GM12878 (cell line): Measurements from ENCODE around the gene SHANK3. TPM values are rescaled to one million over a fixed set of nuclear protein-coding genes. Genes with fewer than 3 reads are reported as not detected.

Experiments
- ATAC-seq: fragments of 200-7000 bp; cut with Tn5 transposase; 3 replicates; pipeline ENCODE4 v1.9.1; 2020; ENCODE audit warnings: mild to moderate bottlenecking, moderate library complexity
- BruUV-seq: library from RNA; stranded (reverse); fragments of 400-500 nt; replicated peaks from 2 replicates; lab custom pipeline; 2021; lab: Mats Ljungman, UMichigan
- CTCF ChIA-PET: fragments of 300-600 bp; sonication (Branson Sonifier 250); formaldehyde crosslinking; extraction: SDS; loops from one replicate; lab custom pipeline; 2021; ENCODE audit warnings: inconsistent platforms; lab: Yijun Ruan, JAX
- POLR2A ChIA-PET: fragments of 350-600 bp; formaldehyde crosslinking; extraction: SDS; loops from one replicate; lab custom pipeline; 2021; ENCODE audit warnings: inconsistent platforms; lab: Charles Lee
- RAD21 ChIA-PET: fragments of 300-600 bp; sonication (Branson Sonifier 250); formaldehyde crosslinking; loops from one replicate; lab custom pipeline; 2023; ENCODE audit warnings: antibody characterized with exemption; ENCODE audit not compliant: unreplicated experiment; lab: Charles Lee
- SMC1A ChIA-PET: fragments of 300-600 bp; sonication (Branson Sonifier 250); formaldehyde crosslinking; loops from one replicate; lab custom pipeline; 2023; ENCODE audit not compliant: unreplicated experiment, uncharacterized antibody; lab: Charles Lee
- DNase-seq: peaks from one replicate; pipeline ENCODE4 v3.0.0-alpha.2; 2011; ENCODE audit warnings: low read depth, low spot score
- FAIRE-seq: peaks from 3 replicates; lab custom pipeline; 2011; peaks lifted over from hg19 to GRCh38; lab: Jason Lieb, UNC
- H2AFZ ChIP-seq: 2 replicates; pipeline ENCODE4 v1.6.0; 2011; ENCODE audit warnings: low read depth, low read length, control low read depth; ENCODE audit not compliant: control insufficient read depth
- H3K27ac ChIP-seq: 2 replicates; pipeline ENCODE4 v1.5.1; 2011; ENCODE audit warnings: control low read depth; ENCODE audit not compliant: control insufficient read depth, insufficient read depth
- H3K27me3 ChIP-seq, 2 experiments: replicated peaks in 1 of 2; 2 replicates each; pipeline versions ENCODE4 v1.6.0 to v1.6.1; 2011; ENCODE audit warnings: low read length in 1 of 2; ENCODE audit not compliant: control insufficient read depth in 2 of 2, insufficient read depth in 2 of 2
- H3K36me3 ChIP-seq, 2 experiments: 2 replicates each; pipeline ENCODE4 v1.5.1; 2011; ENCODE audit warnings: low read length in 1 of 2; ENCODE audit not compliant: control insufficient read depth in 2 of 2, insufficient read depth in 2 of 2
- H3K4me1 ChIP-seq: 2 replicates; pipeline ENCODE4 v1.6.1; 2011; ENCODE audit warnings: mild to moderate bottlenecking, low read length, moderate library complexity, mixed read lengths; ENCODE audit not compliant: control insufficient read depth, insufficient read depth
- H3K4me2 ChIP-seq: 2 replicates; pipeline ENCODE4 v1.6.0; 2011; ENCODE audit warnings: control low read depth; ENCODE audit not compliant: control insufficient read depth, insufficient read depth
- H3K4me3 ChIP-seq: fragments of 200-600 bp; sonication (generic); 2 replicates; pipeline ENCODE4 v1.5.1; 2016
- H3K79me2 ChIP-seq: 2 replicates; pipeline ENCODE4 v1.6.0; 2011; ENCODE audit warnings: low read length; ENCODE audit not compliant: control insufficient read depth, insufficient read depth
- H3K9ac ChIP-seq: 2 replicates; pipeline ENCODE4 v1.8.0; 2011; ENCODE audit warnings: low read length, control low read depth, mixed read lengths; ENCODE audit not compliant: control insufficient read depth, insufficient read depth
- H3K9me3 ChIP-seq: replicated peaks from 3 replicates; pipeline ENCODE4 v1.5.1; 2011; ENCODE audit warnings: mild to moderate bottlenecking, low read length; ENCODE audit not compliant: control insufficient read depth, insufficient read depth
- H4K20me1 ChIP-seq: 2 replicates; pipeline ENCODE4 v1.6.0; 2011; ENCODE audit not compliant: control insufficient read depth, insufficient read depth
- CBX3 ChIP-seq: fragments of 200-600 bp; sonication (generic); IDR thresholded peaks from 2 replicates; pipeline ENCODE4 v1.6.1; 2016; ENCODE audit warnings: low read depth, borderline replicate concordance
- CHD4 ChIP-seq: fragments of 200-600 bp; sonication (generic); IDR thresholded peaks from 2 replicates; pipeline ENCODE4 v1.6.1; 2016; ENCODE audit warnings: mild to moderate bottlenecking
- CREM ChIP-seq: IDR thresholded peaks from 2 replicates; pipeline ENCODE4 v1.6.1; 2014; ENCODE audit warnings: antibody characterized with exemption, low read depth
- FOXK2 ChIP-seq: fragments of 450-650 bp; IDR thresholded peaks from 2 replicates; pipeline ENCODE4 v1.6.1; 2017; ENCODE audit warnings: mild to moderate bottlenecking, moderate library complexity
- KLF5 ChIP-seq: fragments of 450-650 bp; IDR thresholded peaks from 2 replicates; pipeline ENCODE4 v1.6.1; 2014; ENCODE audit warnings: mild to moderate bottlenecking; ENCODE audit not compliant: partially characterized antibody
- MAX ChIP-seq: IDR thresholded peaks from 2 replicates; pipeline ENCODE4 v1.6.1; 2012; ENCODE audit warnings: low read depth, low read length, improper control_type of control experiment
- MYC ChIP-seq: IDR thresholded peaks from 2 replicates; pipeline ENCODE4 v1.6.1; 2011; ENCODE audit warnings: mild to moderate bottlenecking, low read length, moderate library complexity, inconsistent platforms; ENCODE audit not compliant: insufficient read depth, insufficient replicate concordance, insufficient read length, severe bottlenecking
- NFXL1 ChIP-seq: fragments of 450-650 bp; IDR thresholded peaks from 2 replicates; pipeline ENCODE4 v1.6.1; 2017; ENCODE audit warnings: antibody characterized with exemption, mild to moderate bottlenecking, borderline replicate concordance
- PAX5 ChIP-seq: IDR thresholded peaks from 2 replicates; pipeline ENCODE4 v1.6.1; 2011; ENCODE audit warnings: low read depth, low read length, borderline replicate concordance
- PML ChIP-seq: IDR thresholded peaks from 2 replicates; pipeline ENCODE4 v1.6.1; 2012; ENCODE audit warnings: low read length, inconsistent platforms
- POLR2AphosphoS2 ChIP-seq: IDR thresholded peaks from 2 replicates; pipeline ENCODE4 v1.6.1; 2011; ENCODE audit warnings: low read depth, mild to moderate bottlenecking, low read length, improper control_type of control experiment, moderate library complexity
- SIX5 ChIP-seq: IDR thresholded peaks from 2 replicates; pipeline ENCODE4 v1.6.1; 2011; ENCODE audit warnings: mild to moderate bottlenecking, low read depth, low read length, moderate library complexity; ENCODE audit not compliant: severe bottlenecking
- SMC3 ChIP-seq: IDR thresholded peaks from 2 replicates; pipeline ENCODE4 v1.6.1; 2011; ENCODE audit warnings: low read length, improper control_type of control experiment, borderline replicate concordance
- SUPT20H ChIP-seq: IDR thresholded peaks from 2 replicates; pipeline ENCODE4 v1.6.1; 2011; ENCODE audit warnings: low read depth, mild to moderate bottlenecking, low read length, moderate library complexity, borderline replicate concordance; ENCODE audit not compliant: control insufficient read depth
- TBL1XR1 ChIP-seq: IDR thresholded peaks from 2 replicates; pipeline ENCODE4 v1.6.1; 2012; ENCODE audit warnings: low read depth, low read length, improper control_type of control experiment
- YBX1 ChIP-seq: fragments of 450-650 bp; IDR thresholded peaks from 2 replicates; pipeline ENCODE4 v1.6.1; 2016; ENCODE audit warnings: antibody characterized with exemption
- WGBS: methylation state at CpG from one replicate; pipeline ENCODE4 v1.1.6; 2016; ENCODE audit warnings: low lambda C conversion rate; ENCODE audit not compliant: insufficient replicate concordance, insufficient coverage; ENCODE audit errors: missing lambda C conversion rate; 5-methylcytosine and 5-hydroxymethylcytosine counted together
- in situ Hi-C: fragments of 300-500 bp; cut with MboI; formaldehyde crosslinking; loops from 9 replicates; pipeline ENCODE4 v1.14.3; 2018; ENCODE audit warnings: mixed read lengths
- intact Hi-C: fragments of 100-400 bp; cut with micrococcal nuclease; formaldehyde crosslinking; loops from one replicate; pipeline ENCODE4 v1.14.2; 2022; ENCODE audit not compliant: unreplicated experiment
- polyA plus RNA-seq, 11 experiments: library from polyadenylated mRNA; depleted of rRNA in 4 of 11; unstranded in 6 of 11; stranded (reverse) in 5 of 11; fragments of >200 nt; fragmentation: Nextera tagmentation in 4 of 11; fragmentation: Illumina TruSeq in 1 of 11; extraction: Ambion mirVana in 4 of 11; extraction: Trizol in 1 of 11; gene quantifications; 1 replicate in 1 of 11; 2 replicates in 10 of 11; pipeline versions ENCODE4 v1.2.1 to v1.2.3, GENCODE V29; 2011 to 2016; ENCODE audit warnings: inconsistent platforms in 2 of 11, missing spikeins in 2 of 11, low read depth in 1 of 11
- total RNA-seq, 4 experiments: library from RNA; depleted of rRNA in 3 of 4; stranded (reverse); fragments of >200 nt in 3 of 4; fragmentation: Illumina TruSeq in 1 of 4; extraction: Trizol in 1 of 4; gene quantifications; 2 replicates each; pipeline versions ENCODE4 v1.2.1 to v1.2.3, GENCODE V29; 2013 to 2021
- TF ChIP-seq, protein P1 (sequence below): IDR thresholded peaks from 2 replicates; pipeline ENCODE4 v1.6.1; 2011; ENCODE audit warnings: mild to moderate bottlenecking, low read depth, low read length, moderate library complexity; ENCODE audit not compliant: insufficient replicate concordance

The SHANK3 gene
- total and polyA plus RNA-seq, 10 of the 15 experiments (the other 5 are each of a cell fraction or from before 2014, with no cell fraction given), result under 0.01 to 0.10 (median 0.05) TPM; not detected in 6

DNA sequence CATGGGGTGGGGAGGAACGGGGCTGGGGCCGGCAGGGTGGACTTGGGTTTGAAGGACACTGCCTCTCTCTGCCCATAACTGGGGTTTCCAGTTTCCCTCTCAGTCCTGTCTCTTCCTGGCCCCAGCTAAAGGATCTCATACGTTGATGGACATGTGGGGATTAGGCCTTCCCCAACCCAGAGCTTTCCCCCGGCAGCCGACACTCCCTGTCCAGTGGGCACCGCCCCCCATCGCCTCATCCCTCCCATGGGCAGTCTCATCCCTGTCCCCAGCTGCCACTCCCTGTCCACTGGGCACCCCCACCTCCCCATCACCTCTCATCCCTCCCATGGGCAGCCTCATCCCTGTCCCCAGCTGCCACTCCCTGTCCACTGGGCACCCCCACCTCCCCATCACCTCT, 43.2 kb downstream of the SHANK3 start:
- Histone ChIP-seq H3K4me3 (no peak overlapping the region), H4K20me1 (no peaks in the 10 kb centered on the region), H3K27ac (no peak overlapping the region), H3K27me3 (peaks cover 0 to 7% of the 10 kb centered on the region in 2 experiments; a peak in 2 of 4 replicates), H3K4me1 (no peaks in the 10 kb centered on the region), H2AFZ (no peak overlapping the region), H3K79me2 (no peaks in the 10 kb centered on the region), H3K36me3 (no peaks in the 10 kb centered on the region), H3K4me2 (no peak overlapping the region), H3K9ac (no peak overlapping the region), H3K9me3 (no peaks in the 10 kb centered on the region)
- intact Hi-C loops (no loop called here), in situ Hi-C loops (no loop called here)
- ChIA-PET CTCF (no interaction called here), SMC1A (no interaction called here), POLR2A (no interaction called here), RAD21 (no interaction called here)
- no TSS peak for BruUV-seq
- WGBS, result 32% methylated on average over 6 of the region's 7 CpGs
- FAIRE-seq (no peak), ATAC-seq (no peak), DNase-seq (no peak)
- TF ChIP-seq TBL1XR1, result no peak
- TF ChIP-seq NFXL1, result no peak
- no peak for TF ChIP-seq FOXK2
- TF ChIP-seq SMC3, result no peak
- no peak for TF ChIP-seq PAX5
- no peak for TF ChIP-seq CREM
- no peak for TF ChIP-seq YBX1
- TF ChIP-seq KLF5, result no peak
- no peak for TF ChIP-seq CBX3
- TF ChIP-seq MYC, result no peak
- no peak for TF ChIP-seq SIX5
- no peak for TF ChIP-seq POLR2AphosphoS2
- TF ChIP-seq PML, result no peak
- no peak for TF ChIP-seq MAX
- TF ChIP-seq SUPT20H, result no peak
- TF ChIP-seq, protein P1, sequence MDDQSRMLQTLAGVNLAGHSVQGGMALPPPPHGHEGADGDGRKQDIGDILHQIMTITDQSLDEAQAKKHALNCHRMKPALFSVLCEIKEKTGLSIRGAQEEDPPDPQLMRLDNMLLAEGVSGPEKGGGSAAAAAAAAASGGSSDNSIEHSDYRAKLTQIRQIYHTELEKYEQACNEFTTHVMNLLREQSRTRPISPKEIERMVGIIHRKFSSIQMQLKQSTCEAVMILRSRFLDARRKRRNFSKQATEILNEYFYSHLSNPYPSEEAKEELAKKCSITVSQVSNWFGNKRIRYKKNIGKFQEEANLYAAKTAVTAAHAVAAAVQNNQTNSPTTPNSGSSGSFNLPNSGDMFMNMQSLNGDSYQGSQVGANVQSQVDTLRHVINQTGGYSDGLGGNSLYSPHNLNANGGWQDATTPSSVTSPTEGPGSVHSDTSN, result no peak
- TF ChIP-seq CHD4, result no peak
